Measurements from ENCODE around the gene ZNF57. TPM values are rescaled to one million over a fixed set of nuclear protein-coding genes. Genes with fewer than 3 reads are reported as not detected.
A peak's percentile ranks its signal among the peaks of the same experiment; 100 is the strongest.

ZNF57 gene
- total RNA-seq, 2 donors from 2014 or later, result 4.3 to 5.0 TPM

- H3K4me1 Mint-ChIP-seq, result peaks cover 4% of the 10 kb centered on the region
- H3K4me3 Mint-ChIP-seq, result peak overlapping the region; percentile 73
- H3K9me3 ChIP-seq (ENCODE audit: control insufficient read depth, low read length), result peaks cover 4% of the 10 kb centered on the region
- no peaks in the 10 kb centered on the region for H3K27me3 Mint-ChIP-seq (ENCODE audit: insufficient read depth)
- H3K36me3 ChIP-seq (ENCODE audit: control insufficient read depth, insufficient read depth, low read length), result peaks cover 4% of the 10 kb centered on the region
- no peaks in the 10 kb centered on the region for H3K4me1 ChIP-seq (ENCODE audit: control insufficient read depth, insufficient read depth, low read length)
- H3K27me3 ChIP-seq (ENCODE audit: control insufficient read depth, insufficient read depth, low read length, poor library complexity, severe bottlenecking), result no peaks in the 10 kb centered on the region
- no peak overlapping the region for H3K9ac ChIP-seq (ENCODE audit: extremely low read depth, low read length, poor library complexity, severe bottlenecking)
- no peak overlapping the region for H3K27ac Mint-ChIP-seq
- 95 to 96% methylated on average over 10 to 14 of the region's 14 CpGs for WGBS, 2 experiments (ENCODE audit: insufficient coverage in 1 of 2, insufficient read length in 1 of 2)
- peaks cover 19% of the 10 kb centered on the region for H3K36me3 Mint-ChIP-seq (ENCODE audit: low read depth)
- TF ChIP-seq CTCF (conservative IDR thresholded peaks at IDR 0.05), result no peak
- no peak overlapping the region for H3K4me3 ChIP-seq (ENCODE audit: low read length)
- DNase-seq, result no peak
- peaks cover 19% of the 10 kb centered on the region for H3K9me3 Mint-ChIP-seq
- no peak overlapping the region for H3K27ac ChIP-seq (ENCODE audit: low read depth, low read length)
These were observed 42.4 kb downstream of the ZNF57 start for GRCh38 chr19:2942928-2943640.

DNA sequence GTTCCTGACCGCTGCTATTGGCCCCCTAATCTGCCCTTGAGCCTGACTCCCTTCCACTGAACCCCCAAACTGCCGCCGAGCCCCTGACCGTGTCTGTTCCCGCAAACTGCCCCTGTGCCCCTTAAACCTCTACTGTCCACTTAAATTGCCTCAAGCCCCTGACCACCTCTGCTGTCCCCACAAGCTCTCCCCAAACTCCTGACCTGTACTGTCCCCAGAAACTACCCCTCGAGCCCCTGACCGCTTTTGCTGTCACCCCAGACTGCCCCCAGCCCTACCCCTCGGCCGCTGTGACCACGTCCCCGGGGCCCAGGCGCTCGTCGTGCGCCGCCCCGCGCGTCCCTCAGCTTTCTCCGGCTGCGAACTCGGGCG is 43.7 kb downstream of the ZNF57 start:
- WGBS, 2 experiments (ENCODE audit: insufficient coverage in 1 of 2, insufficient read length in 1 of 2), result 4 to 8% methylated on average over 17 to 23 of the region's 23 CpGs
- Mint-ChIP-seq H3K27ac (no peak overlapping the region), H3K9me3 (peaks cover 10% of the 10 kb centered on the region), H3K4me3 (peak overlapping the region; percentile 73), H3K27me3 (ENCODE audit: insufficient read depth) (no peaks in the 10 kb centered on the region), H3K4me1 (peaks cover 6% of the 10 kb centered on the region), H3K36me3 (ENCODE audit: low read depth) (peaks cover 11% of the 10 kb centered on the region)
- no peak for TF ChIP-seq CTCF (conservative IDR thresholded peaks at IDR 0.05)
- no peak for DNase-seq
- Histone ChIP-seq H3K27me3 (ENCODE audit: control insufficient read depth, insufficient read depth, low read length, poor library complexity, severe bottlenecking) (no peaks in the 10 kb centered on the region), H3K36me3 (ENCODE audit: control insufficient read depth, insufficient read depth, low read length) (no peaks in the 10 kb centered on the region), H3K27ac (ENCODE audit: low read depth, low read length) (no peak overlapping the region), H3K4me3 (ENCODE audit: low read length) (peak overlapping the region; percentile 81), H3K9me3 (ENCODE audit: control insufficient read depth, low read length) (no peaks in the 10 kb centered on the region), H3K4me1 (ENCODE audit: control insufficient read depth, insufficient read depth, low read length) (no peaks in the 10 kb centered on the region), H3K9ac (ENCODE audit: extremely low read depth, low read length, poor library complexity, severe bottlenecking) (peak overlapping the region; percentile 77)

DNA sequence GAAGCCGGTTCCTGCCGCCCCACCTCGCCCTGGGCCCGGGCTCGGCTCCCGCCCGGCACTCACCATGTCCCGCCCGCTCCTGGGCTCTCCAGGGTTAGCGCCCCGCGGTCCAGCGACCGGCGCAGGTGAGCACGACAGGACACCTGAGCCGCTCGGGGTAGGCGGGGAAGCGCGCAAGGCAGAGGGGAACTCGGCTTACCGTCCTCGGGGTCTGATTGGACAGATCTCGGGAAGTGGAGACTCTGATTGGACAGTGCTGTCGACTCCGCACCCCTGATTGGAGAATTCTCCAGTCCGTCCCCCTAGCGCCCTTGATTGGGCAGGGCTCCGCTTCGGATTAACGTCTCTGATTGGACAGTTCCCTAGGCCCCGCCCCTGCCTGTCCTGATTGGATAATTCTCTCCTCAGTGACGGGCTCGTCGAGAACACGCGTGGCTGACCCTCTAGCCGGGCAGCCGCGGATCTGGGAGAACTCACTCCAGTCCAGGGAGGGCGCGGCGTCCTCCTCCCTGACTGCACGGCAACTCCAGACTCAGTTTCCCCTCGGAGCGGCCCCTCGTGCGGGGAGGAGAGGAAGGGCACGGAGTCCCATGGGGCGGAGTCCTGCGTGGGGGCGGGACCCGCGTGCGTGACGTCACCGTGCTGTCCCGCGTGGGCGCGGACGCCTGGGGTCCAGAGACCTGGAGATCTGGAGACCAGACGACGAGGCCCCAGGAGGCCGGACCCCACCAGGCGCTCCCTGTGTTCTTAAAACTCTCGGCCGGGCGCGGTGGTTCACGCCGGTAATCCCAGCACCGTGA is 44.2 kb downstream of the ZNF57 start, which contains the start of gene ZNF77:
ZNF77 (minus strand) TSS at position 197 of the 800 bp plus-strand sequence; CDS start at position 66, 131 bp downstream.
- H3K27me3 Mint-ChIP-seq (ENCODE audit: insufficient read depth), result no peaks in the 10 kb centered on the region
- H3K9me3 ChIP-seq (ENCODE audit: control insufficient read depth, low read length), result no peaks in the 10 kb centered on the region
- H3K27ac Mint-ChIP-seq, result peak within 1 kb of the TSS; percentile 87
- DNase-seq, result peak; percentile 98
- H3K4me1 ChIP-seq (ENCODE audit: control insufficient read depth, insufficient read depth, low read length), result no peaks in the 10 kb centered on the region
- peak within 1 kb of the TSS; percentile 81 for H3K4me3 ChIP-seq (ENCODE audit: low read length)
- H3K36me3 ChIP-seq (ENCODE audit: control insufficient read depth, insufficient read depth, low read length), result no peaks in the 10 kb centered on the region
- H3K4me1 Mint-ChIP-seq, result peaks cover 11% of the 10 kb centered on the region
- peak within 1 kb of the TSS; percentile 77 for H3K9ac ChIP-seq (ENCODE audit: extremely low read depth, low read length, poor library complexity, severe bottlenecking)
- H3K27me3 ChIP-seq (ENCODE audit: control insufficient read depth, insufficient read depth, low read length, poor library complexity, severe bottlenecking), result no peaks in the 10 kb centered on the region
- peaks cover 5% of the 10 kb centered on the region for H3K9me3 Mint-ChIP-seq
- WGBS, 2 experiments (ENCODE audit: insufficient coverage in 1 of 2, insufficient read length in 1 of 2), result 0 to 4% methylated on average over 11 to 74 of the region's 74 CpGs
- H3K4me3 Mint-ChIP-seq, result peak within 1 kb of the TSS; percentile 73
- TF ChIP-seq CTCF (conservative IDR thresholded peaks at IDR 0.05), result no peak
- H3K36me3 Mint-ChIP-seq (ENCODE audit: low read depth), result peaks cover 6% of the 10 kb centered on the region
- H3K27ac ChIP-seq (ENCODE audit: low read depth, low read length), result peak within 1 kb of the TSS; percentile 58
